Loucy (cell line): ENCODE results near the gene GREB1.

Experiments
- H2AFZ ChIP-seq: fragments of 200-600 bp; sonication (generic); 2 replicates; pipeline ENCODE4 v1.6.0; 2016; ENCODE audit warnings: antibody characterized with exemption, mild to moderate bottlenecking, low read length, moderate library complexity
- H3F3A ChIP-seq: fragments of 200-600 bp; 2 replicates; pipeline ENCODE4 v1.6.0; 2016; ENCODE audit warnings: antibody characterized with exemption, low read depth, mild to moderate bottlenecking
- H3K27me3 ChIP-seq: fragments of 200-600 bp; sonication (generic); 2 replicates; pipeline ENCODE4 v1.6.1; 2014; ENCODE audit warnings: low read length, mild to moderate bottlenecking; ENCODE audit not compliant: insufficient read depth, poor library complexity, severe bottlenecking
- H3K36me3 ChIP-seq: fragments of 200-600 bp; sonication (generic); 2 replicates; pipeline ENCODE4 v1.6.1; 2016; ENCODE audit warnings: low read length; ENCODE audit not compliant: insufficient read depth
- H3K4me1 ChIP-seq: fragments of 200-600 bp; sonication (generic); 2 replicates; pipeline ENCODE4 v1.5.1; 2014; ENCODE audit warnings: low read length, mild to moderate bottlenecking; ENCODE audit not compliant: insufficient read depth, poor library complexity, severe bottlenecking
- H3K4me2 ChIP-seq: fragments of 200-600 bp; sonication (generic); 2 replicates; pipeline ENCODE4 v1.6.0; 2014; ENCODE audit warnings: antibody characterized with exemption, low read length, low read depth, mild to moderate bottlenecking; ENCODE audit not compliant: poor library complexity, severe bottlenecking
- H3K4me3 ChIP-seq: fragments of 200-600 bp; sonication (generic); 2 replicates; pipeline ENCODE4 v1.5.1; 2014; ENCODE audit warnings: low read length, mild to moderate bottlenecking, mixed read lengths; ENCODE audit not compliant: poor library complexity, severe bottlenecking
- H3K79me2 ChIP-seq: fragments of 200-600 bp; sonication (generic); 2 replicates; pipeline ENCODE4 v1.6.1; 2014; ENCODE audit warnings: low read length; ENCODE audit not compliant: insufficient read depth
- H3K9ac ChIP-seq: fragments of 200-600 bp; sonication (generic); 2 replicates; pipeline ENCODE4 v1.6.0; 2014; ENCODE audit warnings: mild to moderate bottlenecking, low read depth, low read length, moderate library complexity; ENCODE audit not compliant: poor library complexity, severe bottlenecking
- H3K9me2 ChIP-seq: fragments of 200-600 bp; sonication (generic); replicated peaks from 2 replicates; pipeline ENCODE4 v1.6.1; 2016; ENCODE audit warnings: low read depth, low read length, mixed read lengths
- H3K9me3 ChIP-seq: fragments of 200-600 bp; sonication (generic); 2 replicates; pipeline ENCODE4 v1.6.1; 2014; ENCODE audit warnings: mild to moderate bottlenecking, antibody characterized with exemption, low read length, low read depth; ENCODE audit not compliant: insufficient read depth
- H4K20me1 ChIP-seq: fragments of 200-600 bp; sonication (generic); 2 replicates; pipeline ENCODE4 v1.6.0; 2014; ENCODE audit warnings: antibody characterized with exemption, low read length, mild to moderate bottlenecking; ENCODE audit not compliant: insufficient read depth, poor library complexity, severe bottlenecking
- CTCF ChIP-seq: fragments of 200-600 bp; sonication (generic); conservative IDR thresholded peaks from 2 replicates; pipeline ENCODE4 v1.5.1; 2014; ENCODE audit warnings: mild to moderate bottlenecking, antibody characterized with exemption, low read length
- EZH2phosphoT487 ChIP-seq: fragments of 200-600 bp; IDR thresholded peaks from 2 replicates; pipeline ENCODE4 v1.6.1; 2018; ENCODE audit warnings: antibody characterized with exemption, mild to moderate bottlenecking, moderate library complexity, borderline replicate concordance

The GREB1 gene

DNA sequence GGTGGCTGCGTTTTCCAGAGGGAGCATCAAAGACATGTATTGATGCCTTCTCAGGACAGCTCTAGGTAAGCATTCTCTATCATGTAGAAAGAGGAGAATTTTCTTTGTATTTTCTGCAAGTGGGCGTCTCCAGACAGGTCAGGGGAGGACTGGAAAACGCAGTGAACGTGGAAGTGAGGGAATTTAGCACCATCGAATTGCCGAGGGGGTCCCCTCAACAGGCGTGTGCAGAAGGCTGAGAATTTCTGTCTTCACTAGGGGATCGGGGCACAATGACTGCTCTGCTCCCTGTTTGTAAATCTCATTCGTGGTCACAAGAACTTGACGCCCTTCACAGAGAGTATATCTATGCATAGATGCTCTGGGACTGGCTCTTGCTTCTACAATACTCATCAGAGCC, 141.1 kb downstream of the GREB1 start:
- Histone ChIP-seq H4K20me1 (no peaks in the 10 kb centered on the region), H3K4me3 (no peak overlapping the region), H3K4me1 (no peaks in the 10 kb centered on the region), H3K9me2 (no peaks in the 10 kb centered on the region), H3K9ac (no peak overlapping the region), H3K79me2 (no peaks in the 10 kb centered on the region), H2AFZ (no peak overlapping the region), H3K36me3 (no peaks in the 10 kb centered on the region), H3K27me3 (no peaks in the 10 kb centered on the region), H3K4me2 (no peak overlapping the region), H3K9me3 (no peaks in the 10 kb centered on the region), H3F3A (no peaks in the 10 kb centered on the region)
- TF ChIP-seq CTCF (no peak), EZH2phosphoT487 (no peak)

GRCh38 chr2:11675423-11676112, 141.7 kb downstream of the GREB1 start:
- no peaks in the 10 kb centered on the region for H3K79me2 ChIP-seq
- H3K4me3 ChIP-seq, result no peak overlapping the region
- H2AFZ ChIP-seq, result no peak overlapping the region
- no peaks in the 10 kb centered on the region for H4K20me1 ChIP-seq
- no peaks in the 10 kb centered on the region for H3K36me3 ChIP-seq
- no peaks in the 10 kb centered on the region for H3K4me1 ChIP-seq
- H3K4me2 ChIP-seq, result no peak overlapping the region
- no peaks in the 10 kb centered on the region for H3K9me2 ChIP-seq
- no peaks in the 10 kb centered on the region for H3K27me3 ChIP-seq
- no peak overlapping the region for H3K9ac ChIP-seq
- TF ChIP-seq CTCF, result no peak
- TF ChIP-seq EZH2phosphoT487, result no peak
- H3K9me3 ChIP-seq, result no peaks in the 10 kb centered on the region
- no peaks in the 10 kb centered on the region for H3F3A ChIP-seq

DNA sequence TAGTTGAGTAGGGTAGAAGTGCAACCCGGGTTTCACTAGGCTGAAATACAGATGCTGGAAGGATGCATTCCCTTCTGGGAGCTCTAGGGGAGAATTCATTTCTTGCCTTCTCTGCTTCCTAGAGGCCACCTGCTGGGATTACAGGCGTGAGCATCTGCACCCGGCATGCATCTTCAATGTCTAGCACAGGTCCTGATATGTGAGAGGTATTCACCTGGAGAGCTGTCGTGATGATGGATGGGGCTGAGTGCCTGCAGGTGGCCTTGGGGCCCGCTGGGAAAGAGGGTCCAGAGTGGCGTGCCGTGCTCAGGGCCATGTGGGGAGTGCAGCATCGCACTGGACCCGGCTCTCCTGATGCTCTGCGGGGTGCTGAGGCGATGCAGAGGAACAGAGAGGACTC, 142.8 kb downstream of the GREB1 start:
- no peaks in the 10 kb centered on the region for H3K9me2 ChIP-seq
- H3K9ac ChIP-seq, result no peak overlapping the region
- H3F3A ChIP-seq, result no peaks in the 10 kb centered on the region
- no peaks in the 10 kb centered on the region for H3K36me3 ChIP-seq
- H3K4me1 ChIP-seq, result no peaks in the 10 kb centered on the region
- H3K27me3 ChIP-seq, result no peaks in the 10 kb centered on the region
- H2AFZ ChIP-seq, result no peak overlapping the region
- H3K4me3 ChIP-seq, result no peak overlapping the region
- H3K4me2 ChIP-seq, result no peak overlapping the region
- H3K9me3 ChIP-seq, result no peaks in the 10 kb centered on the region
- TF ChIP-seq EZH2phosphoT487 (no peak), CTCF (no peak)
- no peaks in the 10 kb centered on the region for H3K79me2 ChIP-seq
- H4K20me1 ChIP-seq, result no peaks in the 10 kb centered on the region
